Caco-2 (cell line): ENCODE measurements around the gene STAP2. TPM values are rescaled to one million over a fixed set of nuclear protein-coding genes. Genes with fewer than 3 reads are reported as not detected.

ENCODE experiments used
- BruUV-seq: library from RNA; stranded (reverse); fragments of 400-500 nt; replicated peaks from 2 replicates; lab custom pipeline; 2021; lab: Mats Ljungman, UMichigan
- CTCF ChIA-PET: fragments of 300-600 bp; sonication (Branson Sonifier 250); formaldehyde crosslinking; loops from one replicate; lab custom pipeline; 2022; ENCODE audit warnings: antibody characterized with exemption; lab: Charles Lee
- POLR2A ChIA-PET: fragments of 300-600 bp; sonication (Branson Sonifier 250); formaldehyde crosslinking; loops from one replicate; lab custom pipeline; 2022; ENCODE audit warnings: antibody characterized with exemption; lab: Charles Lee
- DNase-seq, 2 experiments: peaks; one replicate each; pipeline versions ENCODE4 v3.0.0 to v3.0.0-alpha.2; 2020 to 2022
- H3K27me3 ChIP-seq: replicated peaks from 2 replicates; pipeline ENCODE4 v1.6.0; 2011; ENCODE audit warnings: low read length; ENCODE audit not compliant: control insufficient read depth, insufficient read depth
- H3K36me3 ChIP-seq: 2 replicates; pipeline ENCODE4 v1.5.1; 2011; ENCODE audit warnings: low read length; ENCODE audit not compliant: control insufficient read depth, insufficient read depth
- H3K4me1 ChIP-seq: fragments of 250-450 bp; sonication (Bioruptor Pico); 2 replicates; pipeline ENCODE4 v1.5.1; 2020; ENCODE audit warnings: mild to moderate bottlenecking
- H3K4me3 ChIP-seq: 2 replicates; pipeline ENCODE4 v1.5.1; 2011; ENCODE audit warnings: low read depth, mild to moderate bottlenecking, control low read depth, low read length
- H3K9me3 ChIP-seq: fragments of 250-450 bp; sonication (Bioruptor Pico); 2 replicates; pipeline ENCODE4 v1.5.1; 2020; ENCODE audit warnings: mild to moderate bottlenecking, moderate library complexity
- H3K27ac Mint-ChIP-seq: one replicate; pipeline ENCODE4 v1.8.0; 2022; ENCODE audit warnings: mixed read lengths; ENCODE audit not compliant: unreplicated experiment
- H3K27me3 Mint-ChIP-seq: one replicate; pipeline ENCODE4 v1.8.0; 2022; ENCODE audit warnings: mixed read lengths; ENCODE audit not compliant: insufficient read depth, unreplicated experiment
- H3K36me3 Mint-ChIP-seq: one replicate; pipeline ENCODE4 v1.8.0; 2022; ENCODE audit warnings: mild to moderate bottlenecking, mixed read lengths; ENCODE audit not compliant: insufficient read depth, unreplicated experiment
- H3K4me1 Mint-ChIP-seq: one replicate; pipeline ENCODE4 v1.8.0; 2022; ENCODE audit warnings: low read depth, mixed read lengths; ENCODE audit not compliant: unreplicated experiment
- H3K4me3 Mint-ChIP-seq: one replicate; pipeline ENCODE4 v1.8.0; 2022; ENCODE audit warnings: mild to moderate bottlenecking, moderate library complexity, mixed read lengths; ENCODE audit not compliant: unreplicated experiment
- H3K9me3 Mint-ChIP-seq: one replicate; pipeline ENCODE4 v1.8.0; 2022; ENCODE audit warnings: mixed read lengths; ENCODE audit not compliant: unreplicated experiment
- intact Hi-C: fragments of 100-400 bp; cut with micrococcal nuclease; formaldehyde crosslinking; loops from one replicate; pipeline ENCODE4 v1.10.0; 2022; ENCODE audit not compliant: unreplicated experiment
- total RNA-seq: library from RNA; stranded (reverse); gene quantifications from 2 replicates; pipeline ENCODE4 v1.2.3, GENCODE V29; 2022
- TF ChIP-seq, protein P1 (sequence below), 2 experiments: fragments of 200-600 bp in 1 of 2; IDR thresholded peaks; 1 replicate in 1 of 2; 2 replicates in 1 of 2; pipeline versions ENCODE4 v1.5.1 to v1.8.0; 2011 to 2022; ENCODE audit warnings: antibody characterized with exemption in 1 of 2, control low read depth in 1 of 2, inconsistent platforms in 1 of 2, low read depth in 1 of 2, low read length in 1 of 2, mild to moderate bottlenecking in 1 of 2, moderate library complexity in 1 of 2; ENCODE audit not compliant: insufficient read depth in 1 of 2, severe bottlenecking in 1 of 2, unreplicated experiment in 1 of 2

The STAP2 gene
- total RNA-seq, 1 experiment from 2014 or later, result 71.6 TPM

DNA sequence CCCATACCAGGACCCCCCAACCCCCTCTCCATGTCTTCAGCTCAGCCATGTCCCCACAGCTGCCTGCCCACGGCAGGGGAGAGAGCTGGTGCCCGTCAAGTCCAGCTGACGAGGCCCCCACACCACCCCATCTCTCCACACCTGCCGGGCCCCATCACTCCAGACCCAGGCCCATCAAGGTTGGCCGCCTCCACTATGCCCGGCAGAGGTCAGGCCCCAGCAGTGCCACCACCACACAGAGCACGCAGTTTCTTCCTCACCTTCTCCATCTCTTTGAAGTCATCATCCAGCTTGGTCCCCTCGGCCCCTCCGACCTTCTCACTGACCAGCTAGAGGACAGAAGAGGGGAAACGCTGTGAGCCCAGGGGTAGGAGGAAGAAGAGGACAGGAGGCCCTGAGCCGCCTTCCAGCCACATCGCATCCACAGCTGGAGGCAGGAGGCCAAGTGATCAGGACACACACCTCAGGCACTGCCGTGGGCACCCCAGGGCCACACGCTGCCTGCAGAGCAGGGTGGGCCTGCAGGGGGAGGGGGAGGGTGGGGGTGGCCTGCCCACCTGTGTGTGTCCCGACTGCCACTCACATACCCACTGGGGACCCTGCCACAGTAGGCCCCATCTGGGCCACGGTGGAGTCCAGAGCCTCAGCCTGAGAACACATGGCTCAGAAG, 28.2 kb upstream of the STAP2 start:
- no peak for DNase-seq
- no peaks in the 10 kb centered on the region for H3K27me3 ChIP-seq
- peaks cover 4% of the 10 kb centered on the region for H3K36me3 ChIP-seq
- no TSS peak for BruUV-seq
- no peaks in the 10 kb centered on the region for H3K9me3 ChIP-seq
- Mint-ChIP-seq H3K36me3 (peaks cover 88% of the 10 kb centered on the region), H3K9me3 (no peaks in the 10 kb centered on the region), H3K27me3 (no peaks in the 10 kb centered on the region), H3K27ac (peak overlapping the region; percentile 66), H3K4me3 (no peak overlapping the region), H3K4me1 (no peaks in the 10 kb centered on the region)
- H3K4me1 ChIP-seq, result no peaks in the 10 kb centered on the region
- ChIA-PET POLR2A (no interaction called here), CTCF (no interaction called here)
- H3K4me3 ChIP-seq, result no peak overlapping the region
- TF ChIP-seq, protein P1, sequence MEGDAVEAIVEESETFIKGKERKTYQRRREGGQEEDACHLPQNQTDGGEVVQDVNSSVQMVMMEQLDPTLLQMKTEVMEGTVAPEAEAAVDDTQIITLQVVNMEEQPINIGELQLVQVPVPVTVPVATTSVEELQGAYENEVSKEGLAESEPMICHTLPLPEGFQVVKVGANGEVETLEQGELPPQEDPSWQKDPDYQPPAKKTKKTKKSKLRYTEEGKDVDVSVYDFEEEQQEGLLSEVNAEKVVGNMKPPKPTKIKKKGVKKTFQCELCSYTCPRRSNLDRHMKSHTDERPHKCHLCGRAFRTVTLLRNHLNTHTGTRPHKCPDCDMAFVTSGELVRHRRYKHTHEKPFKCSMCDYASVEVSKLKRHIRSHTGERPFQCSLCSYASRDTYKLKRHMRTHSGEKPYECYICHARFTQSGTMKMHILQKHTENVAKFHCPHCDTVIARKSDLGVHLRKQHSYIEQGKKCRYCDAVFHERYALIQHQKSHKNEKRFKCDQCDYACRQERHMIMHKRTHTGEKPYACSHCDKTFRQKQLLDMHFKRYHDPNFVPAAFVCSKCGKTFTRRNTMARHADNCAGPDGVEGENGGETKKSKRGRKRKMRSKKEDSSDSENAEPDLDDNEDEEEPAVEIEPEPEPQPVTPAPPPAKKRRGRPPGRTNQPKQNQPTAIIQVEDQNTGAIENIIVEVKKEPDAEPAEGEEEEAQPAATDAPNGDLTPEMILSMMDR (IDR thresholded peaks at IDR 0.05; ENCODE audit: insufficient read depth in 1 of 2, low read depth in 1 of 2, low read length in 1 of 2, severe bottlenecking in 1 of 2, unreplicated experiment in 1 of 2), result no peak
- intact Hi-C loops, result no loop called here

DNA sequence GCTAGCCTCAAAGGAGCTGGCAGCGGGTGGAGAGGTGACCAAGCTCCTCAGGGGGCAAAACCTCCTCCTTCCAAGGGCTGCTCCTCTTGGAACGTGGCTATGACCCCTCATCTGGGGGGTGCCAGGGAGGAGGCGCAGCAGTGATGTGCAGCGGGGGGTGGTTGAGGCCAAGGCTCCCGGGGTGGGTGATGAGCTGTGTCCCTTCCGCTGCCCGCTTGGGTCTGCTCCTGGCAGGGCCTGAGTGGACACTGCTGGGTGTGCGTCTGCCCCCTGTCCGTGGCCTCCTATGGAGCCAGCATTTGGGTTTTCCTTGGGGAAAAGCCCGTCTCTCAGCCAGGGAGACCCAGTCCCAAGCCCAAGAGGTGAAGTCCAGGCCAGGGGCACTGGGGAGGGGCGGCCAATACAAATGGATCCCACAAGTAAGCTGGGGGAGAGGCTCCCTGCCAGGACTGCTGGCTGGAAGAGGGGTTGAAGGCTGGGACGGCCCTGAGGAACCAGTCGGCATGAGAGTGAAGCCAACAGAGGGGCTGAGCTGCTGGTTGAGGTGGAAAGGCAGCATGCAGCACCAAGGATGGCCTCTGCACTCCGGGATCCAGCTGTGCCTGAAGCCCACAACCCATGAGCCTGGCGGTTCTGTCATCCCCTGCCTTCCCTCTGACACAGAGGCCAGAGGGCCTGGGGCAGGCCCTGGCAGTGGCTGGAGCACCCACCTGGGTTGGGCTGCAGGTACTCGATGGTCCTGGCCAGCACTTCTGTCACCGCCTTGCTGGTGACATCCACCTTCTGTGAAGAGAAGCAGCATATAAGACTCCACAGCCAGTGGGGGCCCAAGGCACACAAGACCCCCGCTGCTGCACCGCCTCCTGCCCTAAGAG, 27.4 kb upstream of the STAP2 start:
- Histone ChIP-seq H3K9me3 (no peaks in the 10 kb centered on the region), H3K4me1 (0 out of 2 replicates have a peak, but pooled peaks cover under 1% of the 10 kb centered on the region), H3K27me3 (no peaks in the 10 kb centered on the region), H3K4me3 (no peak overlapping the region), H3K36me3 (peaks cover 4% of the 10 kb centered on the region)
- Mint-ChIP-seq H3K27ac (peak overlapping the region; percentile 66), H3K4me1 (no peaks in the 10 kb centered on the region), H3K27me3 (no peaks in the 10 kb centered on the region), H3K9me3 (no peaks in the 10 kb centered on the region), H3K36me3 (peaks cover 93% of the 10 kb centered on the region), H3K4me3 (no peak overlapping the region)
- TF ChIP-seq, protein P1 (IDR thresholded peaks at IDR 0.05; ENCODE audit: insufficient read depth in 1 of 2, low read depth in 1 of 2, low read length in 1 of 2, severe bottlenecking in 1 of 2, unreplicated experiment in 1 of 2), result no peak
- POLR2A ChIA-PET, result no interaction called here
- intact Hi-C loops, result no loop called here
- no TSS peak for BruUV-seq
- CTCF ChIA-PET, result interaction anchor here (0.6 kb wide), 1 partner anchor 92 kb away, joined by 5 read pairs; no protein-coding TSS in a partner anchor
- DNase-seq, result no peak

DNA sequence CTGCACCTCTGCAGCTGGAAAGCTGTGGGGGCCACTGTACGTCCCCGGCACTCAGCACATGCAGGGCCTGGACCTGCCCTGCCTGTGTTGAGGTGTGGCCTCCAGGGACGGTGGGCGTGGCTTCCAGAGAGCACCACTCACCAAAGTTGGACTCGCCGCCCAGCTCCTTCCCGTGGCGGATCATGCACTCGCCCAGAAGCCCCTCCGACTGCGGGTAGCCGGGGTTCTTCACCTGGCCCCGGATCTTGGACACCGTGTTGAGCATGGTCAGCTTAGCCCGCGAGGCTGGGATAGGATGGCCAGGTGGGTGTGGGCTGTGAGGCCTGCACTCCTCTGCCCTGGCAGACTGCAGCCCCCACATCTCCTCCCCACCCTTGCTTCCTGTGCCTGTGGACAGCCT, 26.7 kb upstream of the STAP2 start:
- Histone ChIP-seq H3K9me3 (no peaks in the 10 kb centered on the region), H3K4me1 (0 out of 2 replicates have a peak, but pooled peaks cover 4% of the 10 kb centered on the region), H3K4me3 (no peak overlapping the region), H3K27me3 (no peaks in the 10 kb centered on the region), H3K36me3 (peaks cover 6% of the 10 kb centered on the region)
- CTCF ChIA-PET, result interaction anchor here (0.6 kb wide), 1 partner anchor 91 kb away, joined by 5 read pairs; no protein-coding TSS in a partner anchor
- no TSS peak for BruUV-seq
- no peaks in the 10 kb centered on the region for H3K27me3 Mint-ChIP-seq
- POLR2A ChIA-PET, result no interaction called here
- H3K4me1 Mint-ChIP-seq, result no peaks in the 10 kb centered on the region
- intact Hi-C loops, result no loop called here
- H3K9me3 Mint-ChIP-seq, result no peaks in the 10 kb centered on the region
- H3K36me3 Mint-ChIP-seq, result peaks cover 93% of the 10 kb centered on the region
- no peak for DNase-seq
- H3K27ac Mint-ChIP-seq, result no peak overlapping the region
- H3K4me3 Mint-ChIP-seq, result no peak overlapping the region
- TF ChIP-seq, protein P1 (IDR thresholded peaks at IDR 0.05; ENCODE audit: insufficient read depth in 1 of 2, low read depth in 1 of 2, low read length in 1 of 2, severe bottlenecking in 1 of 2, unreplicated experiment in 1 of 2), result no peak
